Lower lobe of right lung (tissue), 2 donors: ENCODE results near the gene HMCES. TPM values are rescaled to one million over a fixed set of nuclear protein-coding genes. Genes with fewer than 3 reads are reported as not detected.
A peak's percentile ranks its signal among the peaks of the same experiment; 100 is the strongest.

Experiments used
- ATAC-seq, 2 donors: fragments of 200-7000 bp; cut with Tn5 transposase; one replicate each; pipeline ENCODE4 v1.9.1; 2020 to 2022; ENCODE audit warnings: mild to moderate bottlenecking in 2 of 2, moderate library complexity in 2 of 2
- DNase-seq: peaks from one replicate; pipeline ENCODE4 v3.0.0-alpha.2; 2020
- H3K27ac ChIP-seq: fragments of 200-600 bp; one replicate; pipeline ENCODE4 v1.8.0; 2022
- H3K27me3 ChIP-seq: fragments of 200-600 bp; one replicate; pipeline ENCODE4 v1.8.0; 2022; ENCODE audit warnings: low read depth
- H3K36me3 ChIP-seq: fragments of 200-600 bp; one replicate; pipeline ENCODE4 v1.8.0; 2022; ENCODE audit warnings: mild to moderate bottlenecking
- H3K4me1 ChIP-seq: fragments of 200-600 bp; one replicate; pipeline ENCODE4 v1.8.0; 2022
- H3K4me3 ChIP-seq: fragments of 200-600 bp; one replicate; pipeline ENCODE4 v1.8.0; 2022; ENCODE audit warnings: mild to moderate bottlenecking
- H3K9me3 ChIP-seq: fragments of 200-600 bp; one replicate; pipeline ENCODE4 v1.8.0; 2022
- intact Hi-C: fragments of 100-400 bp; cut with DNase I; formaldehyde crosslinking; loops from one replicate; pipeline ENCODE4 v1.11.0; 2022
- total RNA-seq: library from RNA; stranded (reverse); fragmentation: NEBNext Ultra II Directional; extraction: Animal tissue kit (Norgen Biotek cat#: 25700); gene quantifications from one replicate; pipeline ENCODE4 v1.2.1, GENCODE V29; 2021
- TF ChIP-seq, protein P1 (sequence below): fragments of 200-600 bp; IDR thresholded peaks from one replicate; pipeline ENCODE4 v1.8.0; 2022; ENCODE audit warnings: antibody characterized with exemption, mild to moderate bottlenecking
- donor health status: DM: no; HTN: yes; CAD: no; lungs with severe emphysema.

The HMCES gene
- total RNA-seq, 1 donor from 2014 or later = 28.1 TPM

DNA sequence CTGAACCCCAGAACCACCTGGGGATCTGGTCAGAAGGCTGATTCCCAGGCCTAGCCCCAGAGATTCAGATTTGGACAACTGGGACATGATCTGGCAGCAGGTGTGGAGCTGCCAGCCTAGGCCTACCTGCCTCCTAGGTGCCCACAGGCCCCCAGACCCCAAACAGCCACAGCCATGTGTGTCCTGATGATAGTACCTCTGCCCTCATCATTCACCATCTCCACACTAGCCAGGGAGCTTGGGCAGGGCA, 34.7 kb downstream of the HMCES start:
- Histone ChIP-seq H3K36me3 (no peaks in the 10 kb centered on the region), H3K27me3 (no peaks in the 10 kb centered on the region), H3K4me3 (no peak overlapping the region), H3K9me3 (no peaks in the 10 kb centered on the region), H3K4me1 (peaks cover 35% of the 10 kb centered on the region), H3K27ac (peak overlapping the region; percentile 46)
- TF ChIP-seq, protein P1, sequence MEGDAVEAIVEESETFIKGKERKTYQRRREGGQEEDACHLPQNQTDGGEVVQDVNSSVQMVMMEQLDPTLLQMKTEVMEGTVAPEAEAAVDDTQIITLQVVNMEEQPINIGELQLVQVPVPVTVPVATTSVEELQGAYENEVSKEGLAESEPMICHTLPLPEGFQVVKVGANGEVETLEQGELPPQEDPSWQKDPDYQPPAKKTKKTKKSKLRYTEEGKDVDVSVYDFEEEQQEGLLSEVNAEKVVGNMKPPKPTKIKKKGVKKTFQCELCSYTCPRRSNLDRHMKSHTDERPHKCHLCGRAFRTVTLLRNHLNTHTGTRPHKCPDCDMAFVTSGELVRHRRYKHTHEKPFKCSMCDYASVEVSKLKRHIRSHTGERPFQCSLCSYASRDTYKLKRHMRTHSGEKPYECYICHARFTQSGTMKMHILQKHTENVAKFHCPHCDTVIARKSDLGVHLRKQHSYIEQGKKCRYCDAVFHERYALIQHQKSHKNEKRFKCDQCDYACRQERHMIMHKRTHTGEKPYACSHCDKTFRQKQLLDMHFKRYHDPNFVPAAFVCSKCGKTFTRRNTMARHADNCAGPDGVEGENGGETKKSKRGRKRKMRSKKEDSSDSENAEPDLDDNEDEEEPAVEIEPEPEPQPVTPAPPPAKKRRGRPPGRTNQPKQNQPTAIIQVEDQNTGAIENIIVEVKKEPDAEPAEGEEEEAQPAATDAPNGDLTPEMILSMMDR = no peak
- DNase-seq (no peak), ATAC-seq (no peak)
- intact Hi-C loops = no loop called here

DNA sequence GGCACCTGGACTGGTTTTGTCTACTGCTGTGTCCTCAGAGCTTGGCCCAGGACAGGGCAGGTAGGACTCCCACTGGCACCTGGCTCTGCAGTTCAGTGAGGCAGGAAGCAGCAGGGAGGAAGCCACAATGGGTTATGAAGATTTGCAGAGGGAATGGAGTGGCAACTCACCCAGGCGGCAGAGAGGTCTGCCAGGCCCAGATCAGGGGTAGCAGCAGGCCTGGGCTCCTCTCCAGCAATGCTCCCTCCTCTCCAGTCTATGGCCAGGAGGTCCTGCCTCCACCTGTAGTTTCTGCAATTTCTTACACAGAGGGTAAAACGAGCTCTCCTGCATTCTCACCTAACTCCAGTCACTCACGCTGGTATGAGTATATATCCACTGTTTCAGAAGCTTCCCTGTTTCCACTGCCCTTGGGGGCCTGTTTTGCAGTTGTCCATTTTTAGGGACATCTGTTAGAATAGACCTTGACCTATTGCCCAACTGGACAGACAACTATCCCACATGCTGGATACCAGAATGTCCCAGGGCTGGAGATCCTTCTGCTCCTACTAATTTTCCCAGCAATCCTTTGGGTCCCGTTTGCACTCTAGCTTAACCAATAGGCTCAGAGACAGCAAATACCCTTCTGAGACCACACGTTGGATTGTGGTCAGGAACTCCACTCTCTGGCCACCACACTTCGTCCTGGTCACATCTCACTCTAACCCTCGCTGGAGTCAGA, 35.2 kb downstream of the HMCES start:
- peak overlapping the region; percentile 91 for H3K27ac ChIP-seq
- no peaks in the 10 kb centered on the region for H3K27me3 ChIP-seq
- ATAC-seq (no peak), DNase-seq (no peak)
- peak overlapping the region; percentile 94 for H3K4me3 ChIP-seq
- TF ChIP-seq, protein P1 = no peak
- intact Hi-C loops = no loop called here
- H3K9me3 ChIP-seq = no peaks in the 10 kb centered on the region
- no peaks in the 10 kb centered on the region for H3K36me3 ChIP-seq
- H3K4me1 ChIP-seq = peaks cover 35% of the 10 kb centered on the region

DNA sequence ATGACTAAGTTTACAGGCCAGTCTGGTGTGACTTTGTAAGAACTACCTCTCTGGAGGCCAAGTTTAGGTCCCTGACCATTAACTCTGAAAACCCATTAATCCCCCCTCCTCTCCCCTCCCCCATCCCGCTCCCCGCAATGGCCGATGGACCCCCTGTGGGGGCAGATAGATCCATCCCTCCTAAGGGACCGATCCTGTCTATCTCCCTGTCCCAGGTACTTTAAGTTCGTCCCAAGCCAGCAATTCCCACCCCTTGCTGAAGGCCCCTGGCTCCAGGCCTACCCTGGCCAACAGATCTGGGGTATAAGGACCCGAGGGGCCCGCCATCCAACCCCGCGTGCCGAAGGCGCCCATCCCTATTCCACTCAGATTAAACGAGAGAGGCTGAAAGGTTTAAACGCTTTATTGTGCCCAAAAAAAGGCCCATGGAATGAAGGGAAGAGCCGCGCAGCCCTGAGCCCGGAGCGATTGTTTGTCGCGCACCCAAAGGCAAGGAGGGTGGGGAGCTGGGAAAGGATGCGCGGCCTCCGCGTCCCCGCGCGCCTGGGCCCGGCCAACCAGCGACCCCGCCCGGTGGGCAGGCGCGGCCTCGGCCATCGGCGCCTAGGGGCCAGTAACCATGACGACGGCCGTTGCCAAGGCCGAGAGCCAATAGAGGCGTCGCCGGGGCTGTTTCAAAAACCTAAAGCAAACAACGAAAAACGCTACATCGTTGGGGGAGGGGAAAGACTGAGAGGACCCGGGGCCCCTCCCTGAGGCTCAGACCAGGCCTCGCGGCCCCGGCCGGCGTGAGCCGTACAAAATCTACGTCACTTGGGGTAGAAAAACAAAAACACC, 35.9 kb downstream of the HMCES start:
- TF ChIP-seq, protein P1 = peak; percentile 36
- Histone ChIP-seq H3K36me3 (no peaks in the 10 kb centered on the region), H3K9me3 (no peaks in the 10 kb centered on the region), H3K4me1 (peaks cover 35% of the 10 kb centered on the region), H3K4me3 (peak overlapping the region; percentile 94), H3K27me3 (no peaks in the 10 kb centered on the region), H3K27ac (peak overlapping the region; percentile 91)
- peak; percentile 71 to 78 for ATAC-seq
- DNase-seq = peak; percentile 88
- intact Hi-C loops = no loop called here

DNA sequence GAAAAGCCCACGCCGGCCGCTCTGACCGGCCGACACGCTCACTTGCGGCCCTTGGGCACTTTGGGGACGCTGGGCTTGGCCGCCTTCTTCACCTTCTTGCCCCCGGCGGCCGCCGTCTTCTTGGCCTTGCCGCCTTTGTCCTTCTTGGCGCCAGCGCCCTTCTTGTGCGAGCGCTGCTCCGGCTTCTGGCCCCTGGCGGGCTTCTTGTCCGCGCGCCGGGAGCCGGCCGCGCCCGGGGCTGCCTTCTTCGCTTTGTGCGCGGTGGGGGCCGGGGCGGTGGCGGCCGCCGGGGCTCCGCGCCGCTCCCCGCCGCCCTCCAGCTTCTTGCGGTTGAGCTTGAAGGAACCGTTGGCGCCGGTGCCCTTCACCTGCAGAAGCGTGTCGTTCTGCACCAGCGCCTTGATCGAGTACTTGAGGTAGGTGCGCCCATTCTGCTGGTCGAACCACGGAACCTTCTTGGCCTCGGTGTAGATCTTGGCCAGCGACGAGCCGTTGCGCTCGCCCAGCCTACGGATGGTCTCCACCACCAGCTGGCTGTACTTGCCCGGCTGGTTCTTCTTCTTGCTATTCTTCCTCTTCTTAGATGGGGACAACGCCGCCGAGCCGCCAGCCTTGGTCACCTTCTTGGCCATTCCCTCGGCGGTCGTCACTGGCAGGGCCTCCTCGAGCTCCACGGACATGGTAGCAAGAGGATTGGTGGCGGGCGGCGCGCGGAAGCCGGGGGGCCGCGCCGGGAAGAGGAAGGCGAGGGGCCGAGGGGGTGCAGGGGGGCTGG, 36.7 kb downstream of the HMCES start:
- intact Hi-C loops = no loop called here
- H3K27ac ChIP-seq = peak overlapping the region; percentile 91
- H3K4me1 ChIP-seq = peaks cover 35% of the 10 kb centered on the region
- DNase-seq (peak; percentile 76), ATAC-seq (peak in 1 of 2 donors; percentile 12)
- no peaks in the 10 kb centered on the region for H3K36me3 ChIP-seq
- no peaks in the 10 kb centered on the region for H3K9me3 ChIP-seq
- TF ChIP-seq, protein P1 = no peak
- no peaks in the 10 kb centered on the region for H3K27me3 ChIP-seq
- peak overlapping the region; percentile 94 for H3K4me3 ChIP-seq

DNA sequence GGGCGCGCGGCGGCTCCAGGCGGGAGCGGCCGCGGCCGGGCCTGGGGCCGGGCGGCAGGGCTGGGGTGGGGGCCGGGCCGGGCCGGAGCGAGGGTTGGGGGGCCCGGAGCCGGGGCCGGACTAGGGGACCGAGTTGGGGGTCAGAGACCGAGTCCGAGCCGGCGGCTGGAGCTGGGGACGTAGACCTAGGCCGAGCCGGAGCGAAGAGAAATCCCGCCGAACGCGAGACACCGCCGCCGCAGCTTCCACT, 37.3 kb downstream of the HMCES start:
- Histone ChIP-seq H3K27me3 (no peaks in the 10 kb centered on the region), H3K4me1 (peaks cover 35% of the 10 kb centered on the region), H3K36me3 (no peaks in the 10 kb centered on the region), H3K9me3 (no peaks in the 10 kb centered on the region), H3K4me3 (peak overlapping the region; percentile 94), H3K27ac (peak overlapping the region; percentile 91)
- DNase-seq (no peak), ATAC-seq (no peak)
- TF ChIP-seq, protein P1 = no peak
- intact Hi-C loops = no loop called here
